GM12801 (cell line): ENCODE data around the gene IGF2BP3.

ENCODE experiments used
- CTCF ChIP-seq: IDR thresholded peaks from one replicate; pipeline ENCODE4 v1.5.1; 2011; ENCODE audit warnings: control low read depth; ENCODE audit not compliant: insufficient read length; ENCODE audit errors: extremely low read depth

IGF2BP3 gene

DNA sequence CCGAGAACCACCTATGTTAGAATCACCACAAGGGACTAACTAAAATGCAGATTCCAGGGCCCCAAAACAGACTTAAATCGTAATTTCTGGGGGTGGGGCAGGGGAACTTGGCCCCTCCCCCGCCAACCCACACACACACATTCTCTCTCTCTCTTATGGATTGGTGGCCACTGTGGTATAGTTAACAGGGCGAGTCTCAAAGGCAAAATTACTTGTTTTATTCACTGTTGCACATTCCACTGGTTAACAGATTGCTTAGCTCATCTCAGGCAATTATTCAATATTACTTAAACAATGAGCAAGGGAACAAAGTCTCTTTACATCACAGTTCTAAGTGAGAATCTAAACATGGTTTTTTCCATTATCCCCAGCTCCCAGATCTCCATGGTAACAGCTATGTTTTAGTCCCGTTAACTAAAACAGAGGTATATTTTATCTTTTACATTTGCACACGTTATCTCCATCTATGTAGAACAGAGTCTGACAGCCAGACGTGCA, 38.5 kb downstream of the IGF2BP3 start:
- no peak for TF ChIP-seq CTCF

GRCh38 chr7:23430893-23431259, 39.4 kb downstream of the IGF2BP3 start:
- no peak for TF ChIP-seq CTCF

DNA sequence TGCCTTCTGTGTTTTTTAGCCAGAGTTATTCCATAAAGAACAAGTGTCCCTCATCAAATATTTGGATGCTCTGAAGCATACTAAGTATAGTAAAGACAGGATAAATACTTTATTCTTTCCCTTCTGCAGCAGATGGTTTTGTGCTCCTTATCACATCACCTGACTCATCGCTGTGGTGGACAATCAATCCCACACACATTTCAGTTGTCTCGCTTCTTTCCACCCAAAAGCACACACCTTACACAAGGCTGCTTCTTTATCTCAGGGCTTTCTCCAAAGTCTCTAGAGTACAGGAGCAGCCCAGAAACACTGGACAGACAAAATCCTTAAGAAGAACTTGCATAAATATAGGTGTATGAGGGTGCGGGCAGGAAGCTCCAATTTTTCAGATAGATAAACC, 43.4 kb downstream of the IGF2BP3 start:
- TF ChIP-seq CTCF: no peak

- TF ChIP-seq CTCF: no peak
Measured at GRCh38 chr7:23422909-23423308, 47.4 kb downstream of the IGF2BP3 start.

DNA sequence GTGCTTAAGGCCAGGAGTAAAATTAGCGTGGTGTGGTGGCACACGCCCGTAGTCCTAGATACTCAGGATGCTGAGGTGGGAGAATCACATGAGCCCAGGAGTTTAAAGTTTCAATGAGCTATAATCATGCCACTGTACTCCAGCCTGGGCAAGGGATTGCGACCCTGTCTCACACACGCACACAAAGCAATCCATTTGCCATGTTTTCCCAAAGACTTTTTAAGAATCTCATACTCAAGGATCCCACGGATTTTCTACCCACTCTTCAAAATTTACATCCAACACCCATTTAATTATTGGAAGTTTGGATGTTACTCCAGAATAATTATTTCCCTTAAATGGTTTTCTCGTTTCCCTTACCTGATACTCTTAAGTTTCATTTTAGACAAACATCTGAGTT, 47.9 kb downstream of the IGF2BP3 start:
- no peak for TF ChIP-seq CTCF

DNA sequence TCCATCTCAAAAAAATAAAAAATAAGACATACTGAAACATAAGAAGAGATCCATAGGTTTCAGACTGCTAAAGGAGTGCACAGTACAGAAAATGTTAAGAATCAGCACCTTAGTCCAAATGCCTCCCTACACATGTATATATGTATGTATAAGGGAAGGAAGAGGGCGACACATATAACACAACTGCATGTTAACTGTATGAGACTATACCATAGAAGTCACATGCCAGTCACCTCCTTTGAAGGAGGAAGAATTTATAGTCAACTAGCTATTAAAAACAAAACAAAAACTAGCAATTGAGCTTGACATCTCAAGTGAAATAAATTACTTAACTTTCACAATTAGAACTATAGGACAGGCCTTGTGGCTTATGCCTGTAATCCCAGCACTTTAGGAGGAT, 50.4 kb downstream of the IGF2BP3 start:
- no peak for TF ChIP-seq CTCF

DNA sequence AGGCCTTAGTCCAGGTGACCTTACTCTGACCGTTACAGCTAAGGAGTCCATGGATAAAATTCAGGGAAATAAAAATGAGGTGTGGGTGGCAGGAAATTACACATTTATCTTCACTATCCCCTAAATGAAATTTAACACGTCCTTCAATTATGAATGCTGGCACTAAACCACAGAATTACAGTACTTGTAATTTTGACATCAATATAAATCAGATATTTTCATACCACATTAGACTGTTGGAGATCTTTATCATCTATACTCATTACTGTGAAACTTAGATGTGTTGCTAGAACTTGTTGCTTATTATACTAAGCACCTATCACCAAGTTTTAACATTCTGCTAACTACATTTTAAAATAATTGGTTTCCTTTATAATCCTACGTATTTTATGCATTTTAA, 51.1 kb downstream of the IGF2BP3 start:
- no peak for TF ChIP-seq CTCF

GRCh38 chr7:23418046-23418445, 52.2 kb downstream of the IGF2BP3 start:
- no peak for TF ChIP-seq CTCF
